OCI-LY7 (cell line): ENCODE results near the gene FBXO11.

Experiments
- EZH2phosphoT487 ChIP-seq: fragments of 200-600 bp; sonication (generic); IDR thresholded peaks from 2 replicates; pipeline ENCODE4 v1.6.1; 2018; ENCODE audit warnings: low read depth, borderline replicate concordance, mild to moderate bottlenecking, mixed run types, antibody characterized with exemption, low read length, moderate library complexity, mixed read lengths
- TF ChIP-seq, protein P1 (sequence below): fragments of 200-600 bp; sonication (generic); conservative IDR thresholded peaks from 2 replicates; pipeline ENCODE4 v1.5.1; 2014; ENCODE audit warnings: mild to moderate bottlenecking, antibody characterized with exemption, low read length, moderate library complexity, mixed read lengths

DNA sequence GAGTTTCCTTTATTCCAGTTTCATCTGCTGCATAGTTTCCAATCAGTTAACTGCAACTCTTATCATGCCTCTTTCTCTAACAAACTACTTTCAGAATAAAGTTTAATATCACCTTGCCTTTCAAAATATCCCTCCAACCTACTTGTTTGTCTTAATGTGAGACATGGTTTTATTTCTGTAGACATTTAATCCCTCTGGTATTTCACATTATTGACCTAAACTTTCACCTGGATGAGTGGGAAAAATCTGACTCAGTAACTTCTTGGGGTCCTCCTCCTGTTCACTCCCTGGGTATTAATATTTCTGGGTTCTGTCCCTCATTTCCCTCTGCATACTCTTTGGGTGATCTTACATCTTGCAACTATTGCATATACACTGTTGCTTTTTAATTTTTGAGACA is 95.4 kb downstream of the FBXO11 start:
- TF ChIP-seq, protein P1, sequence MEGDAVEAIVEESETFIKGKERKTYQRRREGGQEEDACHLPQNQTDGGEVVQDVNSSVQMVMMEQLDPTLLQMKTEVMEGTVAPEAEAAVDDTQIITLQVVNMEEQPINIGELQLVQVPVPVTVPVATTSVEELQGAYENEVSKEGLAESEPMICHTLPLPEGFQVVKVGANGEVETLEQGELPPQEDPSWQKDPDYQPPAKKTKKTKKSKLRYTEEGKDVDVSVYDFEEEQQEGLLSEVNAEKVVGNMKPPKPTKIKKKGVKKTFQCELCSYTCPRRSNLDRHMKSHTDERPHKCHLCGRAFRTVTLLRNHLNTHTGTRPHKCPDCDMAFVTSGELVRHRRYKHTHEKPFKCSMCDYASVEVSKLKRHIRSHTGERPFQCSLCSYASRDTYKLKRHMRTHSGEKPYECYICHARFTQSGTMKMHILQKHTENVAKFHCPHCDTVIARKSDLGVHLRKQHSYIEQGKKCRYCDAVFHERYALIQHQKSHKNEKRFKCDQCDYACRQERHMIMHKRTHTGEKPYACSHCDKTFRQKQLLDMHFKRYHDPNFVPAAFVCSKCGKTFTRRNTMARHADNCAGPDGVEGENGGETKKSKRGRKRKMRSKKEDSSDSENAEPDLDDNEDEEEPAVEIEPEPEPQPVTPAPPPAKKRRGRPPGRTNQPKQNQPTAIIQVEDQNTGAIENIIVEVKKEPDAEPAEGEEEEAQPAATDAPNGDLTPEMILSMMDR = no peak
- TF ChIP-seq EZH2phosphoT487 = no peak
